HG03520 (cell line): ENCODE data around the gene CHRM1.
"Not testable (repeated sequence)": the region's sequence is repeated elsewhere in the genome, so short reads cannot be mapped to it uniquely, and the experiment has no call there.

Source experiments
- ATAC-seq: cut with Tn5 transposase; IDR thresholded peaks from one replicate; pipeline ENCODE4 v1.9.1; 2021; ENCODE audit warnings: mild to moderate bottlenecking, moderate library complexity; ENCODE audit not compliant: unreplicated experiment

CHRM1 gene

DNA sequence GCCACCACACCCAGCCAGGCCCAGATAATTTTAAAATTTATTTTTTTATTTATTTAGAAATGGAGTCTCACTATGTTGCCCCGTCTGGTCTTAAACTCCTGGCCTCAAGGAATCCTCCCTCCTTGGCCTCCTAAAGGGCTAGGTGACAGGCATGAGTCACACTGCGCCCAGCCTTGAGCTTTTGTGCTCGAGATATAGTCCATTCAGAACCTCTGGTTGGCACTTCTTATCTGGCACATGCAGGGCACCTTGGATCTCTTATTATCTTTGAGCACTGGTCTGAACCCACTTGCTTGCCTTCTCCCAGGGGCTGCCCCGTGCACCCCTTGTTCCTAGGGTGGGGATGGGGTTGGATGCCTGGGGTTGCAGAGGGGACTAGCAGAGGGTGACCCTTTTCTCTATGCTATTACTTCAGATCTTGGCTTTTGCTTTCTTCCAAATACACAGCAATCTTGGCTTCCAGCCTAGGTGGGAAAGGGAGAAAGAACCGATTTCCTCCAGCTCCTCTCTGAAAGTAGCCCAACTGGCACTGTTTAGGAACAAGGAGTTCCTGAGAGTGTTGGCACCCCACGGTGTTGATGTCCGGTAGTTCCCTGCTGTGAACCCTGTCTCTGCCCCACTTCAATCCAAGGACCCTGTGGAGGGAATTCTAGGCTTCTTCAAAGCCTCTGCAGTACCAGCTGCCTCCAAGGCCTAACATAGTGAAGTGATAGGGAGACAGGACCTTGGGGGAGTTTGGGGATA is 41.8 kb downstream of the CHRM1 start:
- no peak for ATAC-seq

DNA sequence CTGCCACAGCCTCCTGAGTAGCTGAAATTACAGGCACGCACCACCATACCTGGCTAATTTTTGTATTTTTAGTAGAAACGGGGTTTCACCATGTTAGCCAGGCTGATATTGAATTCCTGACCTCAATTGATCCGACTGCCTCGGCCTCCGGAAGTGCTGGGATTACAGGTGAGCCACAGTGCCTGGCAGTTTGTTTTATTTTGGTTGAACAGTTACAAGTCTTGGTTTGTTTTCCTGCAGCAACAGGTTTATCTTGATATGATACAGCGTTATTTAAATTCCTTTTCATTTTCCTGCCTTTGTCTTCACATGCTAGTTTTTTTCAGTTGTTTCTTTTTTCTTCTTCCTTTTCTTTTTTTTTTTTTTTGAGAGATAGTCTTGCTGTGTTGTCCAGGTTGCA is 44.5 kb downstream of the CHRM1 start:
- no peak for ATAC-seq

DNA sequence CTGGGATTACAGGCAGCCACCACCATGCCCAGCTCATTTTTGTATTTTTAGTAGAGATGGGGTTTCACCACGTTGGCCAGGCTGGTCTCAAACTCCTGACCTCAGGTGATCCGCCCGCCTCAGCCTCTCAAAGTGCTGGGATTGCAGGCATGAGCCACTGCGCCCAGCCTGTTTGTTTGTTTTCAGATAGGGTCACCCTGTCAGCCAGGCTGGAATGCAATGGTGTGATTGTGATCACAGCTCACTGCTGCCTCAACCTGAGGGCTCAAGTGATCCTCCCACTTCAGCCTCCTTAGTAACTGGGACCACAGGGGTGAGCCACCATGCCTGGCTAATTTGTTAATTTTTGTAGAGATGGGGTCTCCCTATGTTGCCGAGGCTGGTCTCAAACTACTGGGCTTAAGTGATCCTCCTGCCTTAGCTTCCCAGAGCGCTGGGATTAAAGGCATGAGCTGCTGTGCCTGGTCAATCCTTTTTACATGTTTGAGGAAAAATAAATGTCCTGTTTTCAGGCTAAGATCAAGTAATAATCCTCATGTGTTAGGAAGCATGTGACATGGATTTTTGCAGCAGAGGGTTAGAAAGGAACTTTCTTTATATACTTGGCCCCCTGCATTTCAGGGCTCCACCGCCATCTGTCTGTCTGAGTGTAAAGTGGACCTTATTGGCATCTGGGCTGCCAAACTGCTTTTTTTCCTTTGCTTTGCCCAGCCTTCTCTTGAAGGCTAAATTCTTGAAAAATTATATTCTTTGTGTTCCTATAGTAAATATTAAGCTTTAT is 45.3 kb downstream of the CHRM1 start:
- ATAC-seq: no peak

DNA sequence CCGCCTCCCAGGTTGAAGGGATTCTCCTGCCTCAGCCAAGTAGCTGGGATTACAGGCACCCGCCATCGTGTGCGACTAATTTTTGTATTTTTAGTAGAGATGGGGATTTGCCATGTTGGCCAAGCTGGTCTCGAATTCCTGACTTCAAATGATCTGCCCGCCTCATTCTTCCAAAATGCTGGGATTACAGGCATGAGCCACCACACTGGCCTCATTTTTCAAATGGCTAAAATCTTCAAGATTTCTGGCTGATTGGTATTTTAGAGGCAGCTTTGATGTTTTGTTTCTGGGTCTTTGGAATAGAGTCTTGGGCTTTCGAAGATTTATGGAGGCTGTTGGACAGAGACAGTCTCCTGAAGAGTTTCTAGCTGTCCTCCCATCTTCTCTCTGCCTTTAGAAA is 46.3 kb downstream of the CHRM1 start:
- ATAC-seq: no peak

DNA sequence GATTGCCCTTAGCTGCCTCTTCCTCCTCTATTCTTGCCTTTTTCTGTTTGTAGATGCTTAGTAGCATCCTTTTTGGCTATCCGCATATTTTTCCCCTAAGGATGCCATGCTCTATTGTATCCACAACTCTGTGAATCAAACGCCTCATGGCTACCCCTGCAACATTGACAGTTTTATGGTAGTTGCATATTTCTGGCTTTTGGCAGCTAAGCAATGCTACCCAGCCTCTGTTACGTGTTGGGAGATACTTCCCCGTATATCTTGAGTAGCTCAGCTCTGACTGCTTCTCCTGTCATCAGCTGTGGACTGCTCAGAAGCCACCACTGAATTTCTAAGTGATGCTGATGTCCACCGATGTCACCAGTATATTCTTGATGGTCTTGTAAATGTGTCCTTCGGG is 55.5 kb downstream of the CHRM1 start:
- no peak for ATAC-seq

DNA sequence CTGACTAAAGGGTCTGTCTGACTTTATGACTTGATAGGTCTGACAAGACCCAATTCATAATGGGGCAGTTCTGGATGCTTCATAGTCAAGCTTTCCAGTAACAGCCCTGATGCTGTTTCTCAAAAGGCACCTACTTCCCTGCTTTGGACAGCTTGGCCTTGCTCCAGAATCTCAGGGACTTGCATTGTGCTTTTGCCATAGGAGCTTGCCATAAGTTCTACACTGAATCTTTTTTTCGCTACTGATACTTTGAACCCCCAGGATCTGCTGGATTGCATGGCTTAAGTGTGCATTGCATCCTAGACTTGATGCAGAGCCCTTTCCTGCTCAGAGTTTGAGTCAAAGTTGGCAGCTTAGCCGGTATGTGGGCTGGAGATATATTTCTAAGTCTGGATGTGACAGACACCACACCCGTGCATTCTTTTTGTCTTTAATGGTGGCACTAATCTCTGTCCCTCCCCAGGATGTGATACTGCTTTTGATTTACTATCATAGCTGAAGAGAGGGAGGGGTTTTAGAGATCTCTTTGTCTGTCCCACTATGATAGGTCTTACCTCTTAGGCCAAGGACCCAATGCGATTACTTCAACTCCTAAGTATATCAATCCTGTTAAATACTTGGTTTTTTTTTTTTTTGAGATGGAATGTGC is 57.4 kb downstream of the CHRM1 start:
- ATAC-seq: no peak

DNA sequence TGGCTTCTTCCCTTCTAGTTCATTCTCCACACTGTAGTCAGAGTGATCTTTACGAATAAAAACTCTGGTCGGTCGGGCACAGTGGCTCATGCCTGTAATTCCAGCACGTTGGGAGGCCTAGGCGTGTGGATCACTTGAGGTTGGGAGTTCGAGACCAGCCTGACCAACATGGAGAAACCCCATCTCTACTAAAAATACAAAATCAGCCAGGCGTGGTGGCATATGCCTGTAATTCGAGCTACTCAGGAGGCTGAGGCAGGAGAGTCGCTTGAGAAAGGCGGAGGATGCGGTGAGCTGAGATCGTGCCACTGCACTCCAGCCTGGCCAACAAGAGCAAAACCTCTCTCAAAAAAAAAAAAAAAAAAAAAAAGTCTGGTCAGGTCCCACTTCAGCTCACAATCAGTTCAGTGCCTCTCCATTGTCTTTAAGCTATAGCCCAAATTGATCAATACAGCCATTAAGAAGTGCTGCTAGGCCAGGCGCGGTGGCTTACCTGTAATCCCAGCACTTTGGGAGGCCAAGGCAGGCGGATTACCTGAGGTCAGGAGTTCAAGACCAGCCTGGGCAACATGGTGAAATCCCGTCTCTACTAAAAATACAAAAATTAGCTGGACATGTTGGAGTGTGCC is 59.5 kb downstream of the CHRM1 start:
- not testable (repeated sequence) for ATAC-seq

DNA sequence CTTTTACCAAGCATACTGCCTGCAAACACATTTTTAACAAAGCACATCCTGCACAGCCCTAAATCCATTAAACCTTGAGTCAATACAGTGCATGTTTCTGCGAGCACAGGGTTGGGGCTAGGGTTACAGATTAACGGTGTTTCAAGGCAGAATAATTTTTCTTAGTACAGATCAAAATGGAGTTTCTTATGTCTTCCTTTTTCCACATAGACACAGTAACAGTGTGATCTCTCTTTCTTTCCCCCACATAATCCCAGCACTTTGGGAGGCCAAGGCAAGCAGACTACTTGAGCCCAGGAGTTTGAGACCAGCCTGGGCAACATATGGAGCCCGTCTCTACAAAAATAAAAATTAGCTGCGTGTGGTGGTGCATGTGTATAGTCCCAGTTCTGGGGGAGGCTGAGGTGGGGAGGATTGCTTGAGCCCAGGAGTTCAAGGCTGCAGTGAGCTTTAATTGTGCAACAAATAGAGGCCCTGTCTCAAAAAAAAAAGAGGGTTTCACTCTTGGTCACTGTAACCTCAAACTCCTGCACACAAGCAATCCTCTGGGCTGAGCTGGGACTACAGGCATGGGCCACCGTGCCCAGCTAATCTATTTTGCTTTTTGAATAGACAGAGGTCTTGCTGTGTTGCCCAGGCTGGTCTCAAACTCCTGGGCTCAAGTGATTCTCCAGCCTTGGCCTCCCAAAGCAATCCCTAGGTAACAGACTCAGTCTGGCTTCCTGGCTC is 60.2 kb downstream of the CHRM1 start:
- no peak for ATAC-seq

DNA sequence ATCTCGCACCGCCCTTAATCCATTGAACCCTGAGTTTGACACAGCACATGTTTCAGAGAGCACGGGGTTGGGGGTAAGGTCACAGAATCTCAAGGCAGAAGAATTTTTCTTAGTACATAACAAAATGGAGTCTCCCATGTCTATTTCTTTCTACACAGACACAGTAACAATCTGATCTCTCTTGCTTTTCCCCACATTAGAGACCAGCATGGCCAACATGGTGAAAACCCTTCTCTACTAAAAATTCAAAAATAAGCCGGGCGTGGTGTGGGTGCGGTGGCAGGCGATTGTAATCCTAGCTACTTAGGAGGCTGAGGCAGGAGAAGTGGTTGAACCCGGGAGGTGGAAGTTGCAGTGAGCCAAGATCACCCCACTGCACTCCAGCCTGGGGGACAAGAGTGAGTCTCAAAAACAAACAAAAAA is 61.9 kb downstream of the CHRM1 start:
- ATAC-seq: not testable (repeated sequence)
